ENCODE results near the gene EED.

GRCh38 chr11:86302092-86302793 is 57.7 kb downstream of the EED start, which contains the start of gene HIKESHI:
- peak; percentile 71 for TF ChIP-seq ZFP3 (CRISPR knock-in tag; IDR thresholded peaks at IDR 0.05)
- peak; percentile 70; the same call in 1 of the 2 replicates for TF ChIP-seq POU6F1 (CRISPR knock-in tag; IDR thresholded peaks at IDR 0.05; ENCODE audit: borderline replicate concordance, low read depth)
- TF ChIP-seq RARB (CRISPR knock-in tag; IDR thresholded peaks at IDR 0.05), result no peak
